A673 (cell line): ENCODE measurements around the gene GRWD1. TPM values are rescaled to one million over a fixed set of nuclear protein-coding genes. Genes with fewer than 3 reads are reported as not detected.

ENCODE experiments used
- BruUV-seq: library from RNA; stranded (reverse); fragments of 400-500 nt; replicated peaks from 2 replicates; lab custom pipeline; 2021; lab: Mats Ljungman, UMichigan
- CTCF ChIA-PET: fragments of 300-600 bp; sonication (Branson Sonifier 250); formaldehyde crosslinking; loops from one replicate; lab custom pipeline; 2022; ENCODE audit warnings: antibody characterized with exemption; lab: Charles Lee
- POLR2A ChIA-PET: fragments of 300-600 bp; sonication (Branson Sonifier 250); formaldehyde crosslinking; loops from one replicate; lab custom pipeline; 2022; ENCODE audit warnings: antibody characterized with exemption; ENCODE audit not compliant: low non-redundant PET; lab: Charles Lee
- DNase-seq: peaks from one replicate; pipeline ENCODE4 v3.0.0-alpha.2; 2015; ENCODE audit warnings: low spot score
- H3K27ac ChIP-seq: fragments of 200-600 bp; sonication (generic); 2 replicates; pipeline ENCODE4 v1.5.1; 2016; ENCODE audit warnings: mixed run types, low read depth, mild to moderate bottlenecking, mixed read lengths, antibody characterized with exemption, low read length; ENCODE audit not compliant: poor library complexity, severe bottlenecking
- H3K27me3 ChIP-seq: fragments of 200-600 bp; sonication (generic); replicated peaks from 2 replicates; pipeline ENCODE4 v1.6.1; 2017; ENCODE audit warnings: mixed run types, low read depth, mild to moderate bottlenecking, mixed read lengths, antibody characterized with exemption, low read length; ENCODE audit not compliant: insufficient read depth, poor library complexity
- H3K36me3 ChIP-seq: fragments of 200-600 bp; sonication (generic); 2 replicates; pipeline ENCODE4 v1.6.1; 2016; ENCODE audit warnings: mixed run types, mild to moderate bottlenecking, mixed read lengths, antibody characterized with exemption, low read length; ENCODE audit not compliant: insufficient read depth, poor library complexity, severe bottlenecking
- H3K4me1 ChIP-seq: fragments of 200-600 bp; sonication (generic); 2 replicates; pipeline ENCODE4 v1.6.1; 2017; ENCODE audit warnings: mixed run types, mild to moderate bottlenecking, mixed read lengths, antibody characterized with exemption, low read length; ENCODE audit not compliant: insufficient read depth, poor library complexity, severe bottlenecking
- H3K4me3 ChIP-seq: fragments of 200-600 bp; sonication (generic); 2 replicates; pipeline ENCODE4 v1.5.1; 2016; ENCODE audit warnings: low read depth, mixed run types, mild to moderate bottlenecking, mixed read lengths, low read length; ENCODE audit not compliant: poor library complexity, severe bottlenecking
- H3K9me3 ChIP-seq: fragments of 200-600 bp; sonication (generic); 2 replicates; pipeline ENCODE4 v1.6.1; 2016; ENCODE audit warnings: mixed run types, low read depth, mild to moderate bottlenecking, mixed read lengths, antibody characterized with exemption, low read length; ENCODE audit not compliant: poor library complexity, severe bottlenecking
- CTCF ChIP-seq: fragments of 300-800, 200-600 bp; sonication (generic); conservative IDR thresholded peaks from 2 replicates; pipeline ENCODE4 v1.5.1; 2017; ENCODE audit warnings: low read depth, mild to moderate bottlenecking, antibody characterized with exemption, low read length, moderate library complexity, mixed read lengths
- EZH2 ChIP-seq: fragments of 200-600 bp; sonication (generic); IDR thresholded peaks from 2 replicates; pipeline ENCODE4 v1.6.1; 2017; ENCODE audit warnings: borderline replicate concordance, low read depth, mild to moderate bottlenecking, mixed read lengths, antibody characterized with exemption, low read length; ENCODE audit not compliant: poor library complexity, severe bottlenecking
- intact Hi-C: fragments of 100-400 bp; cut with micrococcal nuclease; formaldehyde crosslinking; loops from one replicate; pipeline ENCODE4 v1.10.0; 2022; ENCODE audit not compliant: unreplicated experiment
- total RNA-seq: library from RNA; stranded (reverse); gene quantifications from 2 replicates; pipeline ENCODE4 v1.2.3, GENCODE V29; 2021

GRWD1 gene
- total RNA-seq, 1 experiment from 2014 or later, result 109 TPM

- intact Hi-C loops, result no loop called here
- H3K4me1 ChIP-seq, result peaks cover 14% of the 10 kb centered on the region
- POLR2A ChIA-PET, result no interaction called here
- no peaks in the 10 kb centered on the region for H3K9me3 ChIP-seq
- no peak overlapping the region for H3K4me3 ChIP-seq
- TF ChIP-seq CTCF, result no peak; the same call in 1 of the 2 replicates
- TF ChIP-seq EZH2, result no peak
- no peak for DNase-seq
- H3K36me3 ChIP-seq, result no peaks in the 10 kb centered on the region
- no peak overlapping the region for H3K27ac ChIP-seq
- H3K27me3 ChIP-seq, result no peaks in the 10 kb centered on the region
- CTCF ChIA-PET, result no interaction called here
- BruUV-seq, result no TSS peak
These were observed 27.3 kb upstream of the GRWD1 start for GRCh38 chr19:48418317-48419064.

GRCh38 chr19:48419158-48419920, 26.4 kb upstream of the GRWD1 start:
- peak; percentile 71 for DNase-seq
- Histone ChIP-seq H3K9me3 (no peaks in the 10 kb centered on the region), H3K4me3 (no peak overlapping the region), H3K27ac (no peak overlapping the region), H3K36me3 (no peaks in the 10 kb centered on the region), H3K27me3 (no peaks in the 10 kb centered on the region), H3K4me1 (peaks cover 10% of the 10 kb centered on the region)
- intact Hi-C loops, result no loop called here
- POLR2A ChIA-PET, result no interaction called here
- no TSS peak for BruUV-seq
- TF ChIP-seq CTCF, result no peak
- TF ChIP-seq EZH2, result no peak
- CTCF ChIA-PET, result interaction anchor here (0.6 to 1.0 kb wide), 2 partner anchors 28 to 32 kb away, joined by 3 read pairs; partner anchors contain the start of gene KDELR1

GRCh38 chr19:48421548-48421947, 24.2 kb upstream of the GRWD1 start:
- no peak overlapping the region for H3K4me3 ChIP-seq
- no peak overlapping the region for H3K27ac ChIP-seq
- ChIA-PET POLR2A (no interaction called here), CTCF (no interaction called here)
- H3K4me1 ChIP-seq, result peaks cover 16% of the 10 kb centered on the region
- H3K9me3 ChIP-seq, result no peaks in the 10 kb centered on the region
- H3K27me3 ChIP-seq, result no peaks in the 10 kb centered on the region
- intact Hi-C loops, result no loop called here
- BruUV-seq, result no TSS peak
- TF ChIP-seq CTCF (no peak), EZH2 (no peak)
- no peaks in the 10 kb centered on the region for H3K36me3 ChIP-seq
- no peak for DNase-seq
